ENCODE measurements around the gene TMEM144. TPM values are rescaled to one million over a fixed set of nuclear protein-coding genes. Genes with fewer than 3 reads are reported as not detected.

Gene TMEM144
- total RNA-seq, 1 experiment from 2014 or later: 3.4 TPM

DNA sequence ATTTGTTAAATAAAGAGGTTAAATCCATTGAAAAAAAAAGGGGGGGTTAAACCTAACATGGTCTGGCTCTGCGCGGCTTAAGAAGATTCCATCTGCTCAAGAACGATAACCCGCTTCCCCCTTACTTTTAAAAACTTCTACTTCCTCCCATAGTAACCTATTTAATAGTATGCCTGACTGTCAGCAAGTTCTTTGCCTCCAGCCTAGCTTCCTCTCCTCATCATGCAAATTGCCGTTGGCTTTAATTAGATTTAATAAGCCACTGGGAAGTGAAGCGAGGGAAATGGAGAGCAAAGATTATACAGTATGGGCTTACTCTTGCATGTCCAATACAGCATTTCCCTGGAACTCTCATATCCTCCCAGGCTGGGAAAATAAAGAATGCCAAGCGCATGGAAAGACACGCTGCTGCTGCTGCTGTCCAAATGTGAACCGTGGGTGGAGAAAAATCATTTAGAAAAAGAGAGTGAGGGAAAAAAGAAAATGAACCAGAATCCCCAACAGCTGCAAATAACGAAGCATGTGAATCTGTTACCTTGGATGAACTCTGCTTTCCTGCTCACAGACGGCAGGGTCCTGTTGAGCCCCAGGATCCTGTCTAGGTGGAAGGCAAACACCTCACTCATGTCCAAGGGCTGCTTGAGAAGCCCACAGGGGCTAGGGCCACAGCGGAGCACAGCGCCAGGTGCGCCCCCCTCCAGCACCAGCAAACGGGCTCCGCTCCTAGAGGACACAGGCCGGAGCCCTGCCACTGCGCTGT, 40.2 kb upstream of the TMEM144 start:
- WGBS (ENCODE audit: extremely low coverage, insufficient read length, low lambda C conversion rate): no CpG with 5 or more reads among the region's 18 CpGs
- H3K4me1 Mint-ChIP-seq: peaks cover 6 to 8% of the 10 kb centered on the region in 2 experiments; a peak in 3 of 4 replicates
- no peaks in the 10 kb centered on the region for H3K23me2 ChIP-seq (ENCODE audit: insufficient read length, low read depth, low read length, poor library complexity, severe bottlenecking)
- DNase-seq: no peak
- no peaks in the 10 kb centered on the region for H4K20me1 ChIP-seq (ENCODE audit: control insufficient read depth, insufficient read depth, insufficient read length)
- no peak overlapping the region for H4K91ac ChIP-seq (ENCODE audit: insufficient read length, low read depth, low read length)
- H3K18ac ChIP-seq (ENCODE audit: insufficient read length, low read depth, low read length): no peak overlapping the region
- H3K27me3 Mint-ChIP-seq (ENCODE audit: low read depth): no peaks in the 10 kb centered on the region
- no peaks in the 10 kb centered on the region for H3K27me3 ChIP-seq (ENCODE audit: insufficient read depth, low read length)
- no peak overlapping the region for H2BK20ac ChIP-seq (ENCODE audit: low read depth, low read length, poor library complexity, severe bottlenecking)
- no peak overlapping the region for H3K27ac ChIP-seq (ENCODE audit: insufficient read length, low read depth, low read length)
- no peaks in the 10 kb centered on the region for H3K36me3 Mint-ChIP-seq (ENCODE audit: insufficient read depth in 1 of 3, low read depth in 3 of 3)
- no peak overlapping the region for H4K8ac ChIP-seq (replicated peaks; ENCODE audit: insufficient read length, low read depth, low read length)
- no peak overlapping the region for H2BK12ac ChIP-seq (ENCODE audit: insufficient read length, low read depth, low read length)
- no peak overlapping the region for H3K4ac ChIP-seq (ENCODE audit: low read depth, low read length)
- no peaks in the 10 kb centered on the region for H3K79me1 ChIP-seq (ENCODE audit: insufficient read depth, low read depth, low read length, poor library complexity, severe bottlenecking)
- no peak overlapping the region for H2BK120ac ChIP-seq (ENCODE audit: low read depth, low read length, poor library complexity, severe bottlenecking)
- H2BK15ac ChIP-seq (ENCODE audit: low read depth, low read length): no peak overlapping the region
- no peak overlapping the region for H3T11ph ChIP-seq (ENCODE audit: low read length)
- no peak overlapping the region for H4K5ac ChIP-seq (ENCODE audit: insufficient read length, low read depth, low read length)
- no peak overlapping the region for H2AFZ ChIP-seq (ENCODE audit: low read length)
- H3K27ac Mint-ChIP-seq: no peak overlapping the region; a peak in 1 of 7 replicates
- no peak overlapping the region for H3K9ac ChIP-seq (ENCODE audit: extremely low read depth, insufficient read length, low read length)
- no peak overlapping the region for H2BK5ac ChIP-seq (ENCODE audit: insufficient read length, low read length)
- H3K9me3 ChIP-seq (ENCODE audit: control insufficient read depth, low read depth, low read length): no peaks in the 10 kb centered on the region
- H3K14ac ChIP-seq (ENCODE audit: insufficient read depth, low read length): no peak overlapping the region
- H3K56ac ChIP-seq (ENCODE audit: insufficient read length, low read depth, low read length): no peak overlapping the region
- H3K4me1 ChIP-seq (ENCODE audit: insufficient read depth, low read length): no peaks in the 10 kb centered on the region
- H3K9me3 Mint-ChIP-seq: no peaks in the 10 kb centered on the region
- H3K4me2 ChIP-seq (ENCODE audit: insufficient read depth, insufficient read length, low read length): no peak overlapping the region
- no peaks in the 10 kb centered on the region for H3K79me2 ChIP-seq (ENCODE audit: insufficient read depth, low read length)
- no peak overlapping the region for H3K23ac ChIP-seq (ENCODE audit: insufficient read length, low read depth, low read length)
- H2AK5ac ChIP-seq (ENCODE audit: insufficient read length, low read length): no peak overlapping the region
- TF ChIP-seq, protein P1, sequence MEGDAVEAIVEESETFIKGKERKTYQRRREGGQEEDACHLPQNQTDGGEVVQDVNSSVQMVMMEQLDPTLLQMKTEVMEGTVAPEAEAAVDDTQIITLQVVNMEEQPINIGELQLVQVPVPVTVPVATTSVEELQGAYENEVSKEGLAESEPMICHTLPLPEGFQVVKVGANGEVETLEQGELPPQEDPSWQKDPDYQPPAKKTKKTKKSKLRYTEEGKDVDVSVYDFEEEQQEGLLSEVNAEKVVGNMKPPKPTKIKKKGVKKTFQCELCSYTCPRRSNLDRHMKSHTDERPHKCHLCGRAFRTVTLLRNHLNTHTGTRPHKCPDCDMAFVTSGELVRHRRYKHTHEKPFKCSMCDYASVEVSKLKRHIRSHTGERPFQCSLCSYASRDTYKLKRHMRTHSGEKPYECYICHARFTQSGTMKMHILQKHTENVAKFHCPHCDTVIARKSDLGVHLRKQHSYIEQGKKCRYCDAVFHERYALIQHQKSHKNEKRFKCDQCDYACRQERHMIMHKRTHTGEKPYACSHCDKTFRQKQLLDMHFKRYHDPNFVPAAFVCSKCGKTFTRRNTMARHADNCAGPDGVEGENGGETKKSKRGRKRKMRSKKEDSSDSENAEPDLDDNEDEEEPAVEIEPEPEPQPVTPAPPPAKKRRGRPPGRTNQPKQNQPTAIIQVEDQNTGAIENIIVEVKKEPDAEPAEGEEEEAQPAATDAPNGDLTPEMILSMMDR (conservative IDR thresholded peaks at IDR 0.05): no peak
- no peak overlapping the region for H3K4me3 Mint-ChIP-seq

All from H9 (cell line).